ENCODE data around the gene MBD4. TPM values are rescaled to one million over a fixed set of nuclear protein-coding genes. Genes with fewer than 3 reads are reported as not detected.
A peak's percentile ranks its signal among the peaks of the same experiment; 100 is the strongest.
"Not testable (repeated sequence)": the region's sequence is repeated elsewhere in the genome, so short reads cannot be mapped to it uniquely, and the experiment has no call there.

MBD4 gene
- total RNA-seq, 4 donors from 2014 or later: 11.4 to 38.6 (median 18.8) TPM

- peaks cover 0 to 44% (median 7%) of the 10 kb centered on the region in 3 donors for H3K4me1 ChIP-seq
- H3K36me3 ChIP-seq: peaks cover 0 to 20% of the 10 kb centered on the region in 2 donors
- ATAC-seq: no peak
- H3K27me3 ChIP-seq: no peaks in the 10 kb centered on the region
- no peaks in the 10 kb centered on the region for H3K9me3 ChIP-seq
- 21 to 50% methylated on average over 4 to 8 of the region's 8 CpGs for WGBS, 2 donors (ENCODE audit: low coverage in 1 of 2)
- peak overlapping the region; percentile 81 to 91 for H3K4me3 ChIP-seq
- TF ChIP-seq POLR2A (IDR thresholded peaks at IDR 0.05) (peak in 1 of 2 donors; percentile 12), EP300 (IDR thresholded peaks at IDR 0.05) (no peak), CTCF (IDR thresholded peaks at IDR 0.05) (no peak), POLR2AphosphoS5 (IDR thresholded peaks at IDR 0.05) (no peak)
- peak overlapping the region; percentile 87 to 93 (median 90) for H3K27ac ChIP-seq
These were observed 39.8 kb downstream of the MBD4 start for GRCh38 chr3:129399895-129400357.

- ATAC-seq: peak; percentile 92
- Histone ChIP-seq H3K9me3 (no peaks in the 10 kb centered on the region), H3K27me3 (no peaks in the 10 kb centered on the region), H3K4me3 (peak overlapping the region; percentile 81 to 91), H3K4me1 (peaks cover 0 to 45% (median 7%) of the 10 kb centered on the region in 3 donors), H3K36me3 (peaks cover 0 to 22% of the 10 kb centered on the region in 2 donors), H3K27ac (peak overlapping the region; percentile 87 to 93 (median 90))
- 0 to 1% methylated on average over 18 to 21 of the region's 25 CpGs for WGBS, 2 donors (ENCODE audit: low coverage in 1 of 2)
- TF ChIP-seq POLR2AphosphoS5 (IDR thresholded peaks at IDR 0.05): peak; percentile 21
- TF ChIP-seq CTCF (IDR thresholded peaks at IDR 0.05): peak in 3 of 4 experiments; percentile 72 to 80 (median 76)
- no peak for TF ChIP-seq POLR2A (IDR thresholded peaks at IDR 0.05)
These were observed 40.4 kb downstream of the MBD4 start for GRCh38 chr3:129399145-129399894.

- Histone ChIP-seq H3K27me3 (no peaks in the 10 kb centered on the region), H3K36me3 (peaks cover 0 to 27% of the 10 kb centered on the region in 2 donors), H3K9me3 (no peaks in the 10 kb centered on the region), H3K27ac (peak overlapping the region; percentile 87 to 93 (median 90)), H3K4me1 (peaks cover 0 to 45% (median 7%) of the 10 kb centered on the region in 3 donors), H3K4me3 (peak overlapping the region; percentile 81 to 91)
- 0 to 1% methylated on average over 1 to 9 of the region's 18 CpGs for WGBS, 2 donors (ENCODE audit: low coverage in 1 of 2)
- TF ChIP-seq CTCF (IDR thresholded peaks at IDR 0.05): no peak
- no peak for TF ChIP-seq POLR2AphosphoS5 (IDR thresholded peaks at IDR 0.05)
- TF ChIP-seq POLR2A (IDR thresholded peaks at IDR 0.05): no peak
- no peak for TF ChIP-seq EP300 (IDR thresholded peaks at IDR 0.05)
- ATAC-seq: peak; percentile 23
These were observed 41.0 kb downstream of the MBD4 start for GRCh38 chr3:129398803-129399144.

GRCh38 chr3:129393760-129394564, 45.8 kb downstream of the MBD4 start:
- no CpG with 5 or more reads among the region's 17 CpGs for WGBS, 2 donors (ENCODE audit: low coverage in 1 of 2)
- not testable (repeated sequence) for H3K9me3 ChIP-seq, H3K27ac ChIP-seq, H3K27me3 ChIP-seq, H3K4me3 ChIP-seq, ATAC-seq
- peaks cover 0 to 75% of the 10 kb centered on the region in 2 donors for H3K36me3 ChIP-seq
- H3K4me1 ChIP-seq: peaks cover 0 to 51% (median 11%) of the 10 kb centered on the region in 3 donors

GRCh38 chr3:129393271-129393670, 46.5 kb downstream of the MBD4 start:
- H3K27me3 ChIP-seq: no peaks in the 10 kb centered on the region
- TF ChIP-seq POLR2AphosphoS5 (IDR thresholded peaks at IDR 0.05): no peak
- TF ChIP-seq CTCF (IDR thresholded peaks at IDR 0.05): no peak
- TF ChIP-seq EP300 (IDR thresholded peaks at IDR 0.05): no peak
- no peak for TF ChIP-seq POLR2A (IDR thresholded peaks at IDR 0.05)
- H3K9me3 ChIP-seq: no peaks in the 10 kb centered on the region
- H3K27ac ChIP-seq: no peak overlapping the region
- H3K4me3 ChIP-seq: no peak overlapping the region
- H3K4me1 ChIP-seq: peaks cover 0 to 45% (median 8%) of the 10 kb centered on the region in 3 donors
- no peak for ATAC-seq
- H3K36me3 ChIP-seq: peaks cover 0 to 81% of the 10 kb centered on the region in 2 donors
- WGBS, 2 donors (ENCODE audit: low coverage in 1 of 2): 55 to 80% methylated on average over 3 to 6 of the region's 6 CpGs

- not testable (repeated sequence) for H3K27me3 ChIP-seq, H3K9me3 ChIP-seq, ATAC-seq, H3K4me3 ChIP-seq
- peak overlapping the region in 1 of 4 donors; percentile 2 for H3K27ac ChIP-seq
- H3K36me3 ChIP-seq: peaks cover 0 to 91% of the 10 kb centered on the region in 2 donors
- WGBS, 2 donors (ENCODE audit: low coverage in 1 of 2): 60% methylated on average over 1 of the region's 8 CpGs; no CpG with 5 or more reads in 1 of the 2 donors
- H3K4me1 ChIP-seq: peaks cover 0 to 36% (median 4%) of the 10 kb centered on the region in 3 donors
These were observed 47.5 kb downstream of the MBD4 start for GRCh38 chr3:129392106-129392887.

- 100% methylated on average over 1 of the region's 4 CpGs; no CpG with 5 or more reads in 1 of the 2 donors for WGBS, 2 donors (ENCODE audit: low coverage in 1 of 2)
- H3K36me3 ChIP-seq: peaks cover 0 to 92% of the 10 kb centered on the region in 2 donors
- H3K9me3 ChIP-seq: not testable (repeated sequence)
These were observed 48.2 kb downstream of the MBD4 start for GRCh38 chr3:129391583-129391982.

More at GRCh38 chr3:129391583-129391982, 48.2 kb downstream of the MBD4 start:
- not testable (repeated sequence) for H3K27ac ChIP-seq, H3K27me3 ChIP-seq, H3K4me3 ChIP-seq, ATAC-seq
- H3K4me1 ChIP-seq: peaks cover 0 to 29% (median 4%) of the 10 kb centered on the region in 3 donors
